GM12801 (cell line): ENCODE data around the gene WDR37.

ENCODE experiments used
- CTCF ChIP-seq: IDR thresholded peaks from one replicate; pipeline ENCODE4 v1.5.1; 2011; ENCODE audit warnings: control low read depth; ENCODE audit not compliant: insufficient read length; ENCODE audit errors: extremely low read depth

The WDR37 gene

GRCh38 chr10:1156616-1156886 lies 100.4 kb downstream of the WDR37 start:
- TF ChIP-seq CTCF, result no peak

GRCh38 chr10:1156921-1157614 lies 100.9 kb downstream of the WDR37 start:
- TF ChIP-seq CTCF, result no peak

DNA sequence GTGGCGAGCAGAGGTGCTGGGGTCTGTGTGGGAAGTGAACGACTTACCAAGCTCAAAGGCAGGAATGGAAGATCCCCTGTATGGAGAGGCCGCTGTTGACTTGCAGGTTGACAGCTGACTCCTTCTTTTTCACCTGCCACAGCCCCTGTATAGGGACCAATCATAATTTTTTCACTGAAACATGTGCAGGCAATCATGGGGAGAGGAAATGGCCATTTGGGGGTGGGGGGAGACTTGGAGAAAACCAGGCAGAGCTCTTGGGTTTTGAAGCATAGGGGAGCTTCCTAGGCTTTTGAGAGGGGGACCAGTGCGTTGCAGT lies 101.4 kb downstream of the WDR37 start:
- TF ChIP-seq CTCF, result no peak

- TF ChIP-seq CTCF, result no peak
Measured at GRCh38 chr10:1158066-1158465, 101.9 kb downstream of the WDR37 start.

- TF ChIP-seq CTCF, result no peak
Measured at GRCh38 chr10:1159131-1160061, 103.2 kb downstream of the WDR37 start.

- TF ChIP-seq CTCF, result no peak
Measured at GRCh38 chr10:1160561-1161314, 104.6 kb downstream of the WDR37 start.

- TF ChIP-seq CTCF, result no peak
Measured at GRCh38 chr10:1162481-1163203, 106.5 kb downstream of the WDR37 start.
